PC-3 (cell line): ENCODE measurements around the gene CARMIL1.

Experiments used
- EZH2 ChIP-seq: fragments of 300-600 bp; sonication (generic); IDR thresholded peaks from one replicate; pipeline ENCODE4 v1.6.1; 2017; ENCODE audit warnings: antibody characterized with exemption, mild to moderate bottlenecking, low read length; ENCODE audit not compliant: unreplicated experiment
- EZH2phosphoT487 ChIP-seq: fragments of 300-600 bp; sonication (generic); IDR thresholded peaks from 2 replicates; pipeline ENCODE4 v1.6.1; 2018; ENCODE audit warnings: mild to moderate bottlenecking, antibody characterized with exemption, low read length, borderline replicate concordance
- TF ChIP-seq, protein P1 (sequence below): fragments of 300-600 bp; sonication (generic); conservative IDR thresholded peaks from 2 replicates; pipeline ENCODE4 v1.5.1; 2017; ENCODE audit warnings: antibody characterized with exemption, low read depth, mild to moderate bottlenecking, low read length

GRCh38 chr6:25599516-25600085 is 320.4 kb downstream of the CARMIL1 start:
- TF ChIP-seq, protein P1, sequence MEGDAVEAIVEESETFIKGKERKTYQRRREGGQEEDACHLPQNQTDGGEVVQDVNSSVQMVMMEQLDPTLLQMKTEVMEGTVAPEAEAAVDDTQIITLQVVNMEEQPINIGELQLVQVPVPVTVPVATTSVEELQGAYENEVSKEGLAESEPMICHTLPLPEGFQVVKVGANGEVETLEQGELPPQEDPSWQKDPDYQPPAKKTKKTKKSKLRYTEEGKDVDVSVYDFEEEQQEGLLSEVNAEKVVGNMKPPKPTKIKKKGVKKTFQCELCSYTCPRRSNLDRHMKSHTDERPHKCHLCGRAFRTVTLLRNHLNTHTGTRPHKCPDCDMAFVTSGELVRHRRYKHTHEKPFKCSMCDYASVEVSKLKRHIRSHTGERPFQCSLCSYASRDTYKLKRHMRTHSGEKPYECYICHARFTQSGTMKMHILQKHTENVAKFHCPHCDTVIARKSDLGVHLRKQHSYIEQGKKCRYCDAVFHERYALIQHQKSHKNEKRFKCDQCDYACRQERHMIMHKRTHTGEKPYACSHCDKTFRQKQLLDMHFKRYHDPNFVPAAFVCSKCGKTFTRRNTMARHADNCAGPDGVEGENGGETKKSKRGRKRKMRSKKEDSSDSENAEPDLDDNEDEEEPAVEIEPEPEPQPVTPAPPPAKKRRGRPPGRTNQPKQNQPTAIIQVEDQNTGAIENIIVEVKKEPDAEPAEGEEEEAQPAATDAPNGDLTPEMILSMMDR = no peak
- no peak for TF ChIP-seq EZH2
- TF ChIP-seq EZH2phosphoT487 = no peak
